OCI-LY3 (cell line): ENCODE results near the gene PAGE4.

Source experiments
- H2AFZ ChIP-seq: fragments of 200-600, 300-600 bp; shearing (Covaris generic); 2 replicates; pipeline ENCODE4 v1.6.0; 2014; ENCODE audit warnings: antibody characterized with exemption, low read depth, low read length
- H3K27ac ChIP-seq: fragments of 200-600, 300-600 bp; sonication (generic); 2 replicates; pipeline ENCODE4 v1.5.1; 2014; ENCODE audit warnings: mild to moderate bottlenecking, low read length, moderate library complexity, mixed read lengths
- H3K27me3 ChIP-seq: fragments of 200-600, 300-600 bp; sonication (generic); 2 replicates; pipeline ENCODE4 v1.6.1; 2014; ENCODE audit warnings: low read depth, low read length, mixed read lengths
- H3K36me3 ChIP-seq: fragments of 200-600, 300-600 bp; sonication (generic); replicated peaks from 2 replicates; pipeline ENCODE3; 2014; ENCODE audit warnings: low read depth, low read length, mixed read lengths
- H3K4me1 ChIP-seq: fragments of 300-600, 200-600 bp; sonication (generic); 2 replicates; pipeline ENCODE4 v1.6.1; 2014; ENCODE audit warnings: low read length, mixed read lengths
- H3K4me2 ChIP-seq: fragments of 200-600, 300-600 bp; sonication (generic); 2 replicates; pipeline ENCODE4 v1.6.1; 2014; ENCODE audit warnings: low read length, mixed read lengths
- H3K4me3 ChIP-seq: fragments of 300-600, 200-600 bp; sonication (generic); 2 replicates; pipeline ENCODE4 v1.5.1; 2014; ENCODE audit warnings: antibody characterized with exemption, mild to moderate bottlenecking, low read length, moderate library complexity
- H3K79me2 ChIP-seq: fragments of 300-600, 200-600 bp; shearing (Covaris generic); 2 replicates; pipeline ENCODE4 v1.6.1; 2014; ENCODE audit warnings: mild to moderate bottlenecking, low read length, mixed read lengths
- H3K9ac ChIP-seq: fragments of 300-600, 200-600 bp; shearing (Covaris generic); 2 replicates; pipeline ENCODE4 v1.6.0; 2014; ENCODE audit warnings: mild to moderate bottlenecking, low read length, moderate library complexity
- H3K9me3 ChIP-seq: fragments of 200-600, 300-600 bp; shearing (Covaris generic); 2 replicates; pipeline ENCODE4 v1.6.1; 2014; ENCODE audit warnings: low read length, mixed read lengths; ENCODE audit not compliant: insufficient read depth
- H4K20me1 ChIP-seq: fragments of 200-600, 300-600 bp; sonication (generic); 2 replicates; pipeline ENCODE4 v1.6.1; 2016; ENCODE audit warnings: low read length, mixed read lengths; ENCODE audit not compliant: insufficient read depth
- CTCF ChIP-seq: fragments of 200-600, 300-600 bp; sonication (generic); IDR thresholded peaks from 2 replicates; pipeline ENCODE4 v1.5.1; 2014; ENCODE audit warnings: antibody characterized with exemption, low read length, low read depth
- EZH2phosphoT487 ChIP-seq: fragments of 200-600 bp; shearing (Covaris generic); IDR thresholded peaks from 2 replicates; pipeline ENCODE4 v1.6.1; 2018; ENCODE audit warnings: antibody characterized with exemption, mixed run types, low read depth

Gene PAGE4

GRCh38 chrX:49880668-49881067, 51.6 kb downstream of the PAGE4 start:
- Histone ChIP-seq H3K9ac (no peak overlapping the region), H4K20me1 (no peaks in the 10 kb centered on the region), H3K27ac (no peak overlapping the region), H3K4me1 (peaks cover 13% of the 10 kb centered on the region), H3K4me2 (peak overlapping the region; percentile 90), H3K4me3 (peak overlapping the region; percentile 87), H3K79me2 (no peaks in the 10 kb centered on the region), H3K9me3 (no peaks in the 10 kb centered on the region), H3K27me3 (no peaks in the 10 kb centered on the region), H2AFZ (no peak overlapping the region), H3K36me3 (no peaks in the 10 kb centered on the region)
- TF ChIP-seq EZH2phosphoT487 (no peak), CTCF (no peak)
